GM21381 (cell line): Measurements from ENCODE around the gene SLC1A2.

Experiments used
- ATAC-seq: cut with Tn5 transposase; IDR thresholded peaks from one replicate; pipeline ENCODE4 v1.9.1; 2021; ENCODE audit warnings: mild to moderate bottlenecking, moderate library complexity; ENCODE audit not compliant: unreplicated experiment

Gene SLC1A2

GRCh38 chr11:35414311-35414710 lies 5.0 kb downstream of the SLC1A2 start:
- ATAC-seq = no peak

DNA sequence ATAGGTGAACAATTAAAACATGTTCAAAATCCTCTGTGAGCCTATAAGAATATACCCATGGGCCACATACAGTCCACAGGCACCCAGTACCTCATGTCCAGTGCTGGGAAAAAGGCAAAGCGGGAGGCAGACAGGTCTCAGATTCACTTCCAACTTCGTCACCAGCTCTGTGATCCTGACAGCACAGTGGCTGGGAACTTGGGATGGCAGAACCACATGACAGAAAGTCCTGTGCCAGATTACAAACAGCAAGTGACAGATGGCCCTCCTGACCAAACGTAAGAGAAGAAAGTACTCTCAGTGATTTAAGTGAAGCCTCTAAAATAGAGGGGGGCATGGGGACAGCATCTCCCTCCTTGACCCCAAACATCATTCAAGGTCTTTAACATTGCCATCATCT lies 5.8 kb downstream of the SLC1A2 start:
- no peak for ATAC-seq

- ATAC-seq = no peak
Observed at GRCh38 chr11:35412285-35412684, 7.1 kb downstream of the SLC1A2 start.

GRCh38 chr11:35407041-35407440 lies 12.3 kb downstream of the SLC1A2 start:
- no peak for ATAC-seq

DNA sequence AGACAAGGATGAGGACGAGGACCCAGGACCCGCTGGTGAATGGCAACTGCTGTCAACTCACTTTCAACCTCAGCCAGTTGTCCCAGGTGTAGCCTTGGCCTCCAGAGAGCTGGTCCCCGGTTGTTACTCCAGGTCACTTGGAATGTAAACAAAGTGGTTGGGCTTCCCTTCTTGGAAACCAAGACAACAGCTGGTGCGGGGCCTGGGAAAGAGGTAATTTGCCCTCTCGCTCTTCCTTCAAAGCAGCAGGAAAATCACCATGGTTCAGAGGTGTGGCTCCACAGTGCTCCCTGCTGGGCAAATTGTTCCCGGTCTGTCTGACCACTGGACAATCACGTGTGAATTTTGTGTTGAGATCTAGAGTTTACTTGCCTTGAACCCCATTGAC lies 15.0 kb downstream of the SLC1A2 start:
- no peak for ATAC-seq

DNA sequence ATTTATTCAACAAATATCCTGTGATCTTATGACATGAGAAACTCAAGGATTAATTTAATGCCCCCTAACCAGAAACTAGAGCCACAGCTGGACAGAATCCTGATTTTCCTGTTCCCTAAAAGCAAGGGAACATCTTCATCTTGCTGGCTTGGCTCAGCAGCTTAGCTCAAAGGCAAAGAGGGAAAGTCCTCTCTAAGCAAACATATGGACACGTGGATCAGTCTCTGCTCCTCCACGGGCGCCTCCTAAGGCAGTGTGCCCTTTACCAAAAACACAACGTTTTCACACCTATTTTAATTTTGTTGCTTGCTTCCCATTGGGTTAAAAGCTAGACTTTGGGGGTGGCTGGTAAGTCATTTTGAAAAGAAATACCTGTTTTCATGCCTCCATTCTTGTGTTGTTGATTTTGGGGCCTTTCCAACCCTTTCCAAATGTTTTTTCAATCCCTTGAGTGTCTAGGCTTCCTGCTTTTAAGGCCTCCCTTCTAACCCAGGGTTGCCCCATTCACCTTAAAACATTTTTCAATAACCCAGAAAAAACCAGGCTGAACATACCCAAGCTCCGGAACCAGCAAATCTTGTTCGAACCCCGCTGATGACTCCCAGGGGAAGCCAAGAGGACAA lies 15.5 kb downstream of the SLC1A2 start:
- ATAC-seq = no peak

DNA sequence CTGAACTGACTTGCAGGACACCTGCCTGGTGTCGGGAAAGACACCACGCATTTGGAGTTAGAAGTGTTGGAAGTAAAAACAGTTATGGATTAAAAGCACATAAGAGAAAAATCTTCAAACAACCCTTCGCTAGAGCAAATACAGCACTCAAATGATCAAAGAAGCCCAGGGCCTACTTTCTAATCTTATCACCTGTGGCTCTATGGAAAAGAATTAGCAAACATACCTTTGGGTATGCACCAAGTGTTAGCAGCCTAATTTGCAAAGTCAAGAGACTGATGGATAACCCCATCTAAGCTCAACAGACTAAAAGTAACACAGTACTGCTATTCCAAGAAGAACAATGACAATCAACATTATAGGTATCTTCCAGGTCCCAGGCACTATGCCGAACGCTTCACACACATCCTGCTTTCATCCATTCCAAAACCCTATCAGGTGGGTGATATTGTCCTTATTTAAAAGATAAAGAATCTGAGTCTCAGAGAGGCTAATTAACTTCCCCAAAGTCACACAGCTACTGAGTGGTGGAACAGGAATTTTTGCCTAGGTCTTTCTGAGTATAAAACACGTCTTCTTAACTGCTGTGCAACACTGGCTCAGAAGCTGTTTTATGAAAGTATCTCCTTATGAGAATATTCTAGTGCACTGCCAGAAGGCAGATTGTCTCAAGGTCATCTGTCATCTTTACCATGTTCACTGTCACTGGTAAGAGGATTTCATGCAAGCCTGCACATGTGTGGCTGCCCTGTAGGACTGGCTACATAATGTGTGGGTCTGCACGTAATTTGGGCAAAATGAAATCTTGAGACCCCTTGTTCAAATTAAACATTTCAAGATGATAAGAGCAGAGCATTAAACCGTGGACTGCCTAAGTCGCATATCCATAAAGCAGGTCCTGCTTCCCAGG lies 16.4 kb downstream of the SLC1A2 start:
- ATAC-seq = no peak

DNA sequence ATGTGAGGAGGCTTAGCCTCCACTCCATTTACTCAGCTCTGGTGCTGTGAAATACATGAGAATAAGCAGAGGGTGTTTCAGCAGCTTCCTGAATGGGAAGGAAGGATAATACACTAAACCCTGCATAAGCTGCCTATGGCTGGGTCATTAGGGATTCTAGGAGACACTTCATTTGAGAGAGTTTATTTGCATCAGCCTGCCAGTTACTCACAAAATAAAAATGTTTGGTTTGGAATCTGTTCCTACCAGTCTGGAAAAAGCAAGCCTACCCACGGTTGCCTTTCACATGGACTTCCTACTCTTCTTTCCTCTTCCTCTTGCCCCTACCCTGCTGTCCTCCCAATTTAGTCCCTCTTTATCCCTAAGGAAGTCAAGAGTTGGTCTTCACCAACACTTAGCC lies 20.5 kb downstream of the SLC1A2 start:
- ATAC-seq = no peak

DNA sequence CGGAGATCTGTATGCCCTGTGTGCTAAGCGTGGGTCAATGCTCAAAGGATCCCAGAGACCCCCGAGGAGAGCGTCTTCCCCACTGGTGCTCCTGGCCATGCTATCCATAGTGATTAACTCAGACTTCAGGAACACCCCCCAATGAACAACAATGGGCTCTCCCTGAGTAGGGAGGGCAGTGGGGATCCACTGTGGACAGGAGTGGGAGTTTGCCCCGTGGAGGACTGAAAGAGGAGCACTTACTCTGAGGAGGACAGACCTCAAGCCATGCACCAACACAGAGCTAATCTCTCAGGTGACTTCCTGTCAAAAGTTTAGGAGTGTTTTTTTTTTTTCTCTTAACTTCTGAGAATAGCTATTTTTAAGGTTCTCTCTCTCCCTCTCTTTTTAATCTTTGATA lies 24.4 kb downstream of the SLC1A2 start:
- no peak for ATAC-seq

DNA sequence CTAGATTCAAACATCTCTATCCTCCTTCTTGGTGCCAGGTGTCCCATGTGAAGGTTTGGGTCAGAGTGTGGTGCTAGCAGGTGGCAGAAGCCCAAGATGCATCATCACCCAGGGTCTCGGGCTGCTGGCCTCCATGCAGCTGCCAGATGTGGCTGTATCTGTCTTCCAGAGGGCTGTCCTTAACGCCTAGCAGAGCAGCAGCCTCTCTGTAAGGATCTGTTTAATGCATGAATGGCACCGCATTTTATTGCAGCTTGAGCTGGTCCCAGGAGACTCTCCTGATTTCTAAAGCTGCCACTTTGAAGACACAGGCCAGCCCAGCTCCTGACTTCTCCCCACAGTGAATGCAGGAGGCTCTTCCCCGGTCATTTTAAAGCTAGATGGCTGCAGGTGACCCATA lies 26.3 kb downstream of the SLC1A2 start:
- no peak for ATAC-seq

- no peak for ATAC-seq
Observed at GRCh38 chr11:35391922-35392688, 27.3 kb downstream of the SLC1A2 start.

DNA sequence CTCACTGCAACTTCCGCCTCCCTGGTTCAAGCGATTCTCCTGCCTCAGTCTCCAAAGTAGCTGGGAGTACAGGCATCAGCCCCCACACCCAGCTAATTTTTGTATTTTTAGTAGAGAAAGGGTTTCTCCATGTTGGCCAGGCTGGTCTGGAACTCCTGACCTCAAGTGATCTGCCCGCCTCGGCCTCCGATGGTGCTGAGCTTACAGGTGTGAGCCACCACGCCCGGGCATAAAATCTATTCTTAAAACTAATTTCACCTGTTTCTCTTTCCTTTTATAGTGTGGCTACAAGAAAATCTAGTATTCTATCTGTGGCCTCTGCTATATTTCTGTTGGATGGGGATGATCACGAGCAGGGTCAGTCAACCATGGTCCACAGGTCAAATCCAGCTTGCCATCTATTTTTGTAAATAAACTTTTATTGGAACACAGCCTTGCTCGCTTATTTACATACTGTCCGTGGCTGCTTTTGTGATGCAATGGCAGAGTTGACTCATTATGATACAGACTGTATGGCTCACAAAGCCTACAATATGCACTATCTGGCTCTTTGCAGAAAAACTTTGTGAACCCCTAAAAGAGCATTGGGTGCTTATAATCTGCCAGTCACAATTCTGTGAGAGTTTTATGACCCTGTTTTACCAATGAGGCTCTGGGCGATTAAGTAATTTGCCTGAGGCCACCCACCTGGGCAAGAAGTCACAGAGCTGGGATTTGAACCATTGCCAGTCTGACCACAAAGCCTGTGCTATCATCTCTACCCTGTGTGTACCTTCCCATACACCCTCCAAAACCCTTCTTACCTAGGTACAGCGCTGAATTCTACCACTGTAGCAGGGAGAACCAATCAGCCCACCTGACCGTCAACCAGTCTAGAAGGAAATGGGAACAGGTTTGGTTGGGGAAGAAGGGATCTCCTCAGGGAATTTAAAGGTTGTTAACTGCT lies 28.3 kb downstream of the SLC1A2 start:
- peak; percentile 73 for ATAC-seq

DNA sequence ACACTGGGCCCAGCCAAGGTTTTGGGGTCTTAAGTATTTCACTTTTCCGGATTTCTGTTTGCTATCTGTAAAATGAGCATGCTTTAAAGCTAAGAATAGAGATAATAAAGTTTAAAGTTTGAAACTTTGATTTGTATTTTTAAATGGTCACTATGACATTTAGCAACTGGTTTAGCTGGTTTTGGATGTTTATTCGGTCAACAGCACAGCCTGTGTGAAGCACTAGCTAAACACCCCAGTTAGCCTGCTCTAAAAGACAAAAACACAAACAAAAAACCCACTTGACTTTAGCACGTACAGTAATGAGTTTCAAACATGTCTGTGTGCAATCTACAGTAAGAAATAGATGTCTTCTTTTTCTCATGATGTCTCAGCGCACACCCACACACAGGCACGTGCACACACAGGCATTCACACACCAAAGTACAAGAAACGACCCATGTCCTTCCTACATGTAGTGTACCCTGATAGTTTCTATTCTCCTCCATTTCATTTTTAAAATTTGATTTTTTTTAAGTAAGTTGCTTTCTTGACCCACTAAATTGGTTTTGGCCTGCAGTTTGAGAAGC lies 29.4 kb downstream of the SLC1A2 start:
- ATAC-seq = no peak

DNA sequence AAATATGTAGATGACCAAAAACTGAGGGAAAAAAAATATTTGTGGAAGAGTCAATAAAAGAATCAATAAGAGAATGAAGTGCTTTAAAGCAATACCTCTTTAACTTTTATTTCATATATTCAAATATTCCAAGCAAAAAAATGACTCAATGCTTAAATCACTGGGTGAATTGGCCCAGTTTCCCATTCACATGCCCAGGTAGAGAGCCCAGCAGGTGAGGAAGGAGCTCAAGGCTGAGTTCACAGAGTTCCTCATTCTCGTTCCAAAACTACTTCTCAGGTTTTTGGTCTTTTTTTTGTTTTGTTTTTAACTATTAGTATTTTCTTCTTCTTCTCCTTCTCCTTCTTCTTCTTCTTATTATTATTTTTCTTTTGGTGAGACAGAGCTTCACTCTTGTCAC lies 30.2 kb downstream of the SLC1A2 start:
- no peak for ATAC-seq

GRCh38 chr11:35388061-35388460 lies 31.3 kb downstream of the SLC1A2 start:
- no peak for ATAC-seq

DNA sequence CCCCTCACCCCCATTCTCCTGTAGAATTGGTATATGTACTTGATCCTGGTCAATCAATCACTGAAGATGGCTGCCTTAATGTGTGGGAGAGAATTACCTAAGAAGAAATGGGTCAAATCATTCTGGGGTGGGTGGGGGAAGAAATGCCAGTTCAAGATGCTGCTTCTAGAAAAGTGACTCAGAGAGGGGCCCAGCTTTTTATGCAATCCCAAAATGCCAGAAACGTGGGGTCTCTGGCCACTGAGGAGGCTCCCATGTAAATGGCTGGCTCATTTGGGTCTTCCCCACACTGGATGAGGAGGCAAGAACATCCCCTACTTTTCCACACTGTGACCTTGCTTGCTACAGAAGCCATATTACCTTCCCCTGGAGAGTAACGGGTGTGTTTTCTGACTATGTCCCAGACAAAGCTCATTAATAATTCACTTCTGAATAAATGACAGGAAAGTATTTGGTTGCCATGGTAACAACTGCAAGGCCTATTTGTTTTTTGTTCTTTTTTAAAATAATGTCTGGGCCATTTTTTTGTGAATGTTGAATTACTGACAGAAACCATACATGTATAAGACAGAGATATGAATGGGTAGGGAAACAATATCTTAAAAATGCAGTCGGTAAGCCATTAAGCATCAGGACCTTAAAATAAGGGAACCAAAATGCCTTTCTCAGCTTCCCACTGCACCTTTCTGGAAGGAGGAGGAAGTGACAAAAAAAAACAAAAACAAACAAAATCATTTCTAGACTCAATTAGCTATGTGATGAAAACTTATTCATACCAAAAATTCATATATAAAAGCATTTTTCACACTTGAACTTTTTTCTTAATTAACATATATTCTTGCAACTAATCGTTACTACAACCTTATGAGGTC lies 32.0 kb downstream of the SLC1A2 start:
- no peak for ATAC-seq

DNA sequence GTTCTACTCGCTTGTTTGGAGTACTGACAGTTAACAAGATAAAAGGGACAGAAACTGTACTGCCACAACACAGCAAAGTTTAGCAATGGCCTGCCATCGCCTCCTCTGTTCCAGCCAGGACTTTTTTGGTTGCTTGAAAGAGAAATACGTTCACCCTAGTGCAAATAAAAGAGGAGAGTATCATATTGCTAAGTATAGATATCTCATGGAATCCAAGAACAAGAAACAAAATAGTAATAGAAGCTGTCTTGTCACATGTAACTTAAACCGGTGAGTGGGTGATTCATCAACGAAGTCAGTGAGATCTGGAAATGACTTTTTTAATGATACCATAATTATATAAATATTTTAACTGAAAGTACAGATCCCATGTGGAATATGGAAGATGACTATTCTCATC lies 35.4 kb downstream of the SLC1A2 start:
- no peak for ATAC-seq

DNA sequence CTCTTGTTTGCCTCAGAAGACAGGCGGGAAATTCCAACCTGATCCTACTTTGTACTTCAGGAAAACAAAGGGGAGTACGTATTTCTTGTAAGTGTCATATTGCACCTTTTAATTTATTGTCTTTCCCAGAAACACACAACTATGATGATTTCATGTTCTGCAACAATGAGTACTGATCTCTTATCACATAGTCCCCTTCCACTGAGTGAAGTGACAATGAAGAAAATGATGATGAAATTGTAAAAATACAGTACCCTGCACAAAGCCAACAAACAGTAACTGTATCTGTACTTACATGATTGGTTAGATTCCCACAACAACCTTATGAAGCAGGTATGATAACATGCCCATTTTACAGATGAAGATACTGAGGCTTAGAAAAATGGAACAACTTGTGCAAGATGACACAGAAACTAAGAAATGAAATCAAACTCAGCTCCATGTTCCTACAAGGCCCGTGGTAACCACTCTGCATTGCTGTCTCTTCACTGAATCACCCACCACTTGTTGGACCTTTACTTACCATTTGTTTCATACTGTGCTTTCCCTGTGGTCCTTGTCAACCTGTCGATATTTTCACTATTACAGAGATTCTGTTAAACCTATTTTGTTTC lies 37.5 kb downstream of the SLC1A2 start:
- no peak for ATAC-seq

DNA sequence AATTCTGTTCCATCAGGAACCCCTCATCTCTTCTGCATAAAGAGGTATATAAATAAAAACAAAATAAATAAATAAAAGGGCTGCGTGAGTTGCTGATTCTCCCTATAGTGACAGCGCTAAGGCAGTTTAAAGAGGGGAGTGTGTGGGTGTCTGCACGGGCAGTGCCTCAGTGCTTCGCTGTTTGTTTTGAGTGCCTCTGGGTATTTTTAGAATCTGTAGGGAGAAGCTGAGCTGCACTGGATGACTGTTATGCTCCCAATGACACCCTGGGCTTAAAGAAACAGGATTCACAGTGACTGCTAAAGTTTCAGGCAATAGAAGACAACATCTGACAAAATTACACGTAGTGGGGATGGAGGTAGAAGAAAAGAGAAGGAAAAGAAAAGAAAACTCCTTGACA lies 38.8 kb downstream of the SLC1A2 start:
- no peak for ATAC-seq
